Measurements from ENCODE around the gene LIMS2. TPM values are rescaled to one million over a fixed set of nuclear protein-coding genes. Genes with fewer than 3 reads are reported as not detected.

Gene LIMS2
- total RNA-seq, 2 donors from 2014 or later: 9.6 to 21.4 TPM

DNA sequence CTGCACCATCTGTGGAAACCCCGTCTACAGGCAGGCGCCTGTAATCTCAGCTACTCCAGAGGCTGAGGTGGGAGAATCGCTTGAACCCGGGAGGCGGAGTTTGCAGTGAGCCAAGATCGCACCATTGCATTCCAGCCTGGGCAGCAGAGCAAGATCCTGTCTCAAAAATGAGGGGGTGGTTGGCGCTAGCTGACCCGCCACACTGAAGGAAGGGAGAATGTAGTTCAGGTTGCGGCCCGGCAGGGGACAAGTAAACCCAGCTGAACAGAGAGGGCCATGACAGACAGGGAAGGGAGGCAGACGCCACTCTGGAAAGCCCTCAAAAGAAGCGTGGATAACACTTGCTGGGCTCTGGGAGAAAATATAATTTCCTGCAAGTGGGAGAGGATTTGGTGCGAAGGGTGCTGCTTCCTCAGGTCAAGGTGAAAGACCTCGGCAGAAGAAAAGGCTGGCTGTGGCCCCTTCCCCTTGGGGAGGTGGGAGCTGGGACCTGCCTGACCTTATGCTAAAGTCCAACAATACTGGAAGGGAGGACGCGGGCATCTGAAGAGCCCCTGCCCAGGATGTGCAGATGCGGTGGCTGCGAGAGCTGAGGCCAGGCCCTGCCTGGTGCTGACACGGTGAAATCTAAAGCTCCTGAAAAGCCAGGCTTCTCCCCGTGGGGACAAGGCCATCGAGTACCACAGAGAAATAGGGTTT, 22.3 kb upstream of the LIMS2 start:
- Histone ChIP-seq H3K4me3 (no peak overlapping the region), H3K36me3 (replicated peaks in 1 of 2; ENCODE audit: insufficient read depth in 1 of 2, low read depth in 2 of 2) (no peaks in the 10 kb centered on the region), H3K27ac (no peak overlapping the region), H3K9me3 (no peaks in the 10 kb centered on the region), H3K4me1 (peaks cover 15% of the 10 kb centered on the region), H3K27me3 (no peaks in the 10 kb centered on the region)
- TF ChIP-seq POLR2A (IDR thresholded peaks at IDR 0.05): no peak
- TF ChIP-seq, protein P1, sequence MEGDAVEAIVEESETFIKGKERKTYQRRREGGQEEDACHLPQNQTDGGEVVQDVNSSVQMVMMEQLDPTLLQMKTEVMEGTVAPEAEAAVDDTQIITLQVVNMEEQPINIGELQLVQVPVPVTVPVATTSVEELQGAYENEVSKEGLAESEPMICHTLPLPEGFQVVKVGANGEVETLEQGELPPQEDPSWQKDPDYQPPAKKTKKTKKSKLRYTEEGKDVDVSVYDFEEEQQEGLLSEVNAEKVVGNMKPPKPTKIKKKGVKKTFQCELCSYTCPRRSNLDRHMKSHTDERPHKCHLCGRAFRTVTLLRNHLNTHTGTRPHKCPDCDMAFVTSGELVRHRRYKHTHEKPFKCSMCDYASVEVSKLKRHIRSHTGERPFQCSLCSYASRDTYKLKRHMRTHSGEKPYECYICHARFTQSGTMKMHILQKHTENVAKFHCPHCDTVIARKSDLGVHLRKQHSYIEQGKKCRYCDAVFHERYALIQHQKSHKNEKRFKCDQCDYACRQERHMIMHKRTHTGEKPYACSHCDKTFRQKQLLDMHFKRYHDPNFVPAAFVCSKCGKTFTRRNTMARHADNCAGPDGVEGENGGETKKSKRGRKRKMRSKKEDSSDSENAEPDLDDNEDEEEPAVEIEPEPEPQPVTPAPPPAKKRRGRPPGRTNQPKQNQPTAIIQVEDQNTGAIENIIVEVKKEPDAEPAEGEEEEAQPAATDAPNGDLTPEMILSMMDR (IDR thresholded peaks at IDR 0.05): no peak
- ATAC-seq (no peak), DNase-seq (no peak)
- intact Hi-C loops (cut with DNase I): no loop called here
- 88% methylated on average over 21 of the region's 21 CpGs for WGBS, 2 donors

DNA sequence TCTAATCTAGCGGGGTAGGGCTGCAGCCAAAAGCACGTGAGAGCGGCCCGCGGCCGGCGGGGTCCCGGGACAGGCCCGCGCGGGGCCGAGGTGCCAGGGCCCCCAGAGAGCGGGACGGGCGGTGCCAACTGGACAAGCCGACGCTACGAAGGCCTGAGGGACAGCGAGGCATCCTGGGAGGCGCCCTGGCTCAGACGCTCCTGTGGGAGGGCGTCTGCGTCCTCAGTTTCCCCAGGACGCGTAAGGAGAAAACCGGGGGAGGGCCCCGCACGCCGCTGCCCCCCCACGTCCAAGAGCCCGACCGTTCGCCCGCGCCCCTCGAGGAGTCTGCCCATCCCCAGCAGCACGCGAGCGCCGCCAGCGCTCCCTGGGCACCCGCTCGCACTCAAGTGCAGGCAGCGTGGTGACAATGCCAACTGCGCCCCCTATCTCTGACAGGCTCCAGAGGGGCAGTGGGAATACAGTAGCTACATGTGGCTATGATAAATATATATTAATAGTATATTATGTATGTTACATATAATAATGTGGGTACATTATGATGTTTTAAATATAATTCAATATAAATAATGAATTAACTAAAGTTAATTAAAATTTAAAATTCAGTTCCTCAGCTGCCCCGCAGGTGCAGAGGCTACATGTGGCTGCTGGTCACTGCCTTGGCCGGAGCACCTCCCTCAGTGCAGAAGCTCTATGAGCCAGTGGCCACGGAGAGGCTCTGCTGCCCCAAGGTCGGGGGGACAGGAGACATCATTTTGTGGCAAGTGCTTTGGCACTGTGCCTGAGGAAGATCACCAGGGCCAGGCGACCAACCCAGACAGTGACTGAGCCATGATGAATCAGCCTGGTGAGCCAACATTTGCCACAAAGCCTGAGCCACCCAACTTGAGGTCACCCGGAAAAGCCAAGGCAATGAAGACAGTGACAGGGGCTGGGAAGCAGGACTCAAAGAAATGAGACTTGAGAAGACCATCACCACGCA, 20.5 kb upstream of the LIMS2 start:
- TF ChIP-seq, protein P1 (IDR thresholded peaks at IDR 0.05): peak; percentile 20 to 52 (median 29)
- no peak for TF ChIP-seq POLR2A (IDR thresholded peaks at IDR 0.05)
- Histone ChIP-seq H3K27me3 (no peaks in the 10 kb centered on the region), H3K4me3 (no peak overlapping the region), H3K9me3 (no peaks in the 10 kb centered on the region), H3K27ac (no peak overlapping the region), H3K36me3 (replicated peaks in 1 of 2; ENCODE audit: insufficient read depth in 1 of 2, low read depth in 2 of 2) (no peaks in the 10 kb centered on the region), H3K4me1 (peaks cover 7% of the 10 kb centered on the region)
- ATAC-seq: peak; percentile 70
- intact Hi-C loops (cut with DNase I): no loop called here
- WGBS, 2 donors: 30 to 34% methylated on average over 21 to 52 of the region's 52 CpGs
- DNase-seq: peak; percentile 42 to 75 (median 58)

DNA sequence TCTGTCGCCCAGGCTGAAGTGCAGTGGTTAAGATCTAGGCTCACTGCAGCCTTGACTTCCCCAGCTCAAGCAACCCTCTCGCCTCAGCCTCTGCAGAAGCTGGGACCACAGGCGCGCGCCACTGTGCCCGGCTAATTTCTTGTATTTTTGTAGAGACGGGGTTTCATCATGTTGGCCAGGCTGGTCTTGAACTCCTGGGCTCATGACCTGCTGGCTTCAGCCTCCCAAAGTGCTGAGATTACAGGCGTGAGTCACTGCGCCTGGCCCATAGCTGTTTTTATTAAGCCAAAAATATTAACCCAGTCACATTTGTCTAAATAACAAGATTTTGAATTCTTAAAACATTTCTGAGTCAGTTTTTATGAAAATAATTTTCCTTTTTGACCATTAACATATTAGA, 19.7 kb upstream of the LIMS2 start:
- H3K9me3 ChIP-seq: no peaks in the 10 kb centered on the region
- no peaks in the 10 kb centered on the region for H3K4me1 ChIP-seq
- H3K4me3 ChIP-seq: no peak overlapping the region
- H3K27ac ChIP-seq: no peak overlapping the region
- DNase-seq (no peak), ATAC-seq (no peak)
- no peak for TF ChIP-seq POLR2A (IDR thresholded peaks at IDR 0.05)
- TF ChIP-seq, protein P1 (IDR thresholded peaks at IDR 0.05): no peak
- no peaks in the 10 kb centered on the region for H3K36me3 ChIP-seq (replicated peaks in 1 of 2; ENCODE audit: insufficient read depth in 1 of 2, low read depth in 2 of 2)
- no peaks in the 10 kb centered on the region for H3K27me3 ChIP-seq
- intact Hi-C loops (cut with DNase I): no loop called here
- WGBS, 2 donors: 91 to 94% methylated on average over 9 of the region's 9 CpGs

DNA sequence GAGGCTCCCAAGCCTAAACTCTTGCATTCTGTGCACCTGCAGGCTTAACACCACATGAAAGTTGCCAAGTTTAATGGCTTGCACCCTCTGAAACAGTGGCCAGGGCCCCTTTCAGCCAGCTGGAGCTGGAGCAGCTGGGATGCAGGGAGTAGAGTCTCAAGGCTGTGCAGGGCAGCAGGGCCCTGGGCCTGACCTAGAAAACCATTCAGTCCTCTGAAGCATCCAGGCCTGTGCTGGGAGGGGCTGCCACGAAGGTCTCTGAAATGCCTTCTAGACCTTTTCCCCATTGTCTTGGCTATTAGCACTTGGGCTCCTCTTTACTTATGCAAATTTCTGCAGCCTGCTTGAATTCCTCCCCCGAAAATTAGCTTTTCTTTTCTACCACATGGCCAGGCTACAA, 15.4 kb upstream of the LIMS2 start:
- no peak overlapping the region for H3K27ac ChIP-seq
- DNase-seq (no peak), ATAC-seq (no peak)
- no peak overlapping the region for H3K4me3 ChIP-seq
- no peaks in the 10 kb centered on the region for H3K4me1 ChIP-seq
- 89 to 94% methylated on average over 2 of the region's 2 CpGs for WGBS, 2 donors
- intact Hi-C loops (cut with DNase I): no loop called here
- H3K9me3 ChIP-seq: no peaks in the 10 kb centered on the region
- TF ChIP-seq, protein P1 (IDR thresholded peaks at IDR 0.05): no peak
- no peak for TF ChIP-seq POLR2A (IDR thresholded peaks at IDR 0.05)
- no peaks in the 10 kb centered on the region for H3K36me3 ChIP-seq (replicated peaks in 1 of 2; ENCODE audit: insufficient read depth in 1 of 2, low read depth in 2 of 2)
- no peaks in the 10 kb centered on the region for H3K27me3 ChIP-seq

All from body of pancreas (tissue), 4 donors.